ENCODE data around the gene KY. TPM values are rescaled to one million over a fixed set of nuclear protein-coding genes. Genes with fewer than 3 reads are reported as not detected.

Gene KY
- total RNA-seq, 2 experiments from 2014 or later = not detected

DNA sequence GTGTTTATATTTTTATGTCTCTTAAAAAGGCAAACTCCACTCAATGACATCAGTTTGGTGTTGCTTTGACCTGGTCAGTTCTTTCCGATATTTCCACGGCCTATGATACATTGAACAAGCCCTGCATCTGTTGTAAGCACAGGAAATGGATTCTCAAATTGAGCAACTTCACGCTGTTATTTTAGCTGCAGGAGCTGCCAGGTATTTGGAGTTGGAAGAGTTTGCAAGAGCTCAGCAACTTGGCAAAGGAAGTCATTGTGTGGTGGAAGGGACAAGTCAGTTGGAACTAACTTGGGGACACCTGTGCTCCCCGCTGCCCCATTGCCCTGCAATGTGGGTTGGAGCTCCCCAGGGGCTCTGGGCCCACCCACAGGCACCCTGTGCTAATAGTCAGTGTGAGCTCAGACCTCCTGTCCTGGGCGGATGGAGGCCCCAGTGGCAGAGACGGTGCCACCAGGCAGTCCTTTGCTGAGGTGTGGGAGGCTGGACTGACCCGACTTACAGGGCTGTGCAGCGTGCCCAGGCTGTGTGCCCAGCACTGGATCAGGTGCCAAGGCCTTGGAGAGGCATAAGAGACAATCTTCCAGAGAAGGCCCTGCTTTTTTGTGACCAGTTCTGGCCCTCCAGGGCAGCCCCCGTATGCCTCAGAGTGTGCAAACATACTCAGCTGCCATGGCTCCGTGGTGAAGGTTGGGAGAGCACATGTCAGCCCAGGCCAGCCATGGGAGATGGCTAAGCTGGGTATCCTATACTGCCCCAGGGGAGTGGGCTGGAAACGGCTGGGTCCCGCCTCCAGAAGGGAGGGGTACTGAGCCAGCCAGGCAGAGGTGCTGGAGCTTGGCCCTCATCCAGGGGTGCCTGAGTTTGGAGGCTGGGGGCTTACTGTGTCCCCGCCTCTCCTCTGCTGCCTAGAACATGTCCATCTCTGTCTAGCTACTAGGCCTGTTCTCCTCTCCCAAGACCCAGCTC, 43.5 kb downstream of the KY start:
- POLR2A ChIA-PET = interaction anchor here (0.6 kb wide), 1 partner anchor 384 kb away, joined by 6 read pairs; no protein-coding TSS in a partner anchor
- no TSS peak for BruUV-seq (replicated peaks)
- Histone ChIP-seq H2AFZ (ENCODE audit: low read length) (no peak overlapping the region), H4K20me1 (ENCODE audit: insufficient read depth, low read length) (no peaks in the 10 kb centered on the region), H3K27ac (ENCODE audit: low read depth, low read length, poor library complexity, severe bottlenecking) (no peak overlapping the region), H3K4me2 (ENCODE audit: low read length) (no peak overlapping the region), H3K4me3 (ENCODE audit: low read depth, low read length, poor library complexity, severe bottlenecking) (no peak overlapping the region), H3K79me2 (ENCODE audit: insufficient read depth, low read depth, low read length) (no peaks in the 10 kb centered on the region), H3K4me1 (ENCODE audit: insufficient read depth, low read length, poor library complexity, severe bottlenecking) (no peaks in the 10 kb centered on the region), H3K9me3 (ENCODE audit: low read length) (no peaks in the 10 kb centered on the region), H3K9me2 (ENCODE audit: insufficient read depth, low read length) (no peaks in the 10 kb centered on the region), H3K36me3 (ENCODE audit: insufficient read depth, low read length) (no peaks in the 10 kb centered on the region)
- CTCF ChIA-PET (ENCODE audit: unreplicated experiment) = no interaction called here
- TF ChIP-seq, protein P1, sequence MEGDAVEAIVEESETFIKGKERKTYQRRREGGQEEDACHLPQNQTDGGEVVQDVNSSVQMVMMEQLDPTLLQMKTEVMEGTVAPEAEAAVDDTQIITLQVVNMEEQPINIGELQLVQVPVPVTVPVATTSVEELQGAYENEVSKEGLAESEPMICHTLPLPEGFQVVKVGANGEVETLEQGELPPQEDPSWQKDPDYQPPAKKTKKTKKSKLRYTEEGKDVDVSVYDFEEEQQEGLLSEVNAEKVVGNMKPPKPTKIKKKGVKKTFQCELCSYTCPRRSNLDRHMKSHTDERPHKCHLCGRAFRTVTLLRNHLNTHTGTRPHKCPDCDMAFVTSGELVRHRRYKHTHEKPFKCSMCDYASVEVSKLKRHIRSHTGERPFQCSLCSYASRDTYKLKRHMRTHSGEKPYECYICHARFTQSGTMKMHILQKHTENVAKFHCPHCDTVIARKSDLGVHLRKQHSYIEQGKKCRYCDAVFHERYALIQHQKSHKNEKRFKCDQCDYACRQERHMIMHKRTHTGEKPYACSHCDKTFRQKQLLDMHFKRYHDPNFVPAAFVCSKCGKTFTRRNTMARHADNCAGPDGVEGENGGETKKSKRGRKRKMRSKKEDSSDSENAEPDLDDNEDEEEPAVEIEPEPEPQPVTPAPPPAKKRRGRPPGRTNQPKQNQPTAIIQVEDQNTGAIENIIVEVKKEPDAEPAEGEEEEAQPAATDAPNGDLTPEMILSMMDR (conservative IDR thresholded peaks at IDR 0.05; ENCODE audit: low read length) = no peak
- no peak for TF ChIP-seq EZH2phosphoT487 (IDR thresholded peaks at IDR 0.05; ENCODE audit: borderline replicate concordance, low read depth, low read length)
- intact Hi-C loops (cut with micrococcal nuclease; ENCODE audit: unreplicated experiment) = loop anchor here (10.0 kb wide), 1 partner anchor 147 kb away; no protein-coding TSS in a partner anchor
- DNase-seq (ENCODE audit: low spot score) = no peak

DNA sequence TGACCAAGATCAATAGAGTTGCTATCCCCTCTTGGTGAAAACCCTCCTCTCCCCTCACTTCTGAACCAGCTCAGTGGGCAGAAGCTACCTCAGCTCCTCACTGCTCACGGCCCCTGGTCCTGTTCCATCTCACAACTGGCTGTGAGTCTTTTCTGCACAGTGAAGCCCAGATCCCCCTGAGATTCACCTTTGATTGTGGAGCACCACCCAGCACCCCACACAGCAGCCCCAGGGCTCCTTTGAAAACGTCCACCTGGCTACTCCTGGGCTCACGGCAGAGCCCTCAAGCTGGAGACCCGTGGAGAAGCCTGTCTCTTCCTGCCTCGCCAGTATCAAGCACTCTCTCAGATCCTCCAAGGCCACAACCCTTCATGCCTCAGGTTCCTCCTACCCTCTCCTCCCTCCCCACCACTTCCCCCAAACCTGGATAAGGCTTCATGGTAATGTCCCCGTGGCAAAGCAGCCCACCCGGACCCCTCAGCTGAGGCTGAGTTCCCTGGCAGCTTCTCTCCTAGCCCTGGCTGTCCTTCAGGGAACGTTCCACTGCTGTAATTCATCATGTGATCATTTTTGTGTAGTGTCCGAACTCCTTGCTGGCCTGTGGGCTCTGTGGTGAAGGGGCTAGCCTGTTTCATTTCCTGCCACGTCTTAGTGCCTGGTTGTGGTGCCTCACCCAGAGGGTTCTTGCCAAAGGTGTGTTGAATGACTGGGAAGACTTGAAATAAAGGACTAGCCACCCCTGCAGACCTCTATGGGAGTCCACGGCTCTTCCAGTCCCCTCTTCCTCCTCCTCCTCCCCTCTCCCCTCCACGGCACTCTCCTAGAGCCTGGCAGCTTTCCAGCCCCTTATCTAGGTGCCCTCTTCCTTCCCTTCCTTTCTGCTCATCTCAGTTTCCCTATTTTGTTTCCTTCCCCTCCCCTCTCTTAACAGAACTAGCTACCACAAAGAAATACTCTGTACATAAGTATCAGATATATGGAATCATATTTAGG, 44.5 kb downstream of the KY start:
- Histone ChIP-seq H3K4me2 (ENCODE audit: low read length) (no peak overlapping the region), H3K9me3 (ENCODE audit: low read length) (no peaks in the 10 kb centered on the region), H3K36me3 (ENCODE audit: insufficient read depth, low read length) (no peaks in the 10 kb centered on the region), H3K4me1 (ENCODE audit: insufficient read depth, low read length, poor library complexity, severe bottlenecking) (no peaks in the 10 kb centered on the region), H3K79me2 (ENCODE audit: insufficient read depth, low read depth, low read length) (no peaks in the 10 kb centered on the region), H3K27ac (ENCODE audit: low read depth, low read length, poor library complexity, severe bottlenecking) (no peak overlapping the region), H4K20me1 (ENCODE audit: insufficient read depth, low read length) (no peaks in the 10 kb centered on the region), H3K9me2 (ENCODE audit: insufficient read depth, low read length) (no peaks in the 10 kb centered on the region), H2AFZ (ENCODE audit: low read length) (no peak overlapping the region), H3K4me3 (ENCODE audit: low read depth, low read length, poor library complexity, severe bottlenecking) (no peak overlapping the region)
- TF ChIP-seq, protein P1 (conservative IDR thresholded peaks at IDR 0.05; ENCODE audit: low read length) = no peak
- TF ChIP-seq EZH2phosphoT487 (IDR thresholded peaks at IDR 0.05; ENCODE audit: borderline replicate concordance, low read depth, low read length) = no peak
- intact Hi-C loops (cut with micrococcal nuclease; ENCODE audit: unreplicated experiment) = loop anchor here (10.0 kb wide), 1 partner anchor 148 kb away; no protein-coding TSS in a partner anchor
- no peak for DNase-seq (ENCODE audit: low spot score)
- ChIA-PET CTCF (ENCODE audit: unreplicated experiment) (no interaction called here), POLR2A (interaction anchor here (0.6 kb wide), 1 partner anchor 383 kb away, joined by 6 read pairs; no protein-coding TSS in a partner anchor)
- BruUV-seq (replicated peaks) = no TSS peak

All from OCI-LY7 (cell line).